KMS-11 (cell line): ENCODE results near the gene RASGRP2.

Experiments used
- H2AFZ ChIP-seq: fragments of 200-600 bp; sonication (generic); 2 replicates; pipeline ENCODE4 v1.6.1; 2016; ENCODE audit warnings: antibody characterized with exemption, mixed run types, low read depth
- H3K27ac ChIP-seq: fragments of 200-600 bp; sonication (generic); 2 replicates; pipeline ENCODE4 v1.6.1; 2016; ENCODE audit warnings: mild to moderate bottlenecking, mixed run types
- H3K27me3 ChIP-seq: fragments of 200-600 bp; sonication (generic); 2 replicates; pipeline ENCODE4 v1.6.1; 2017; ENCODE audit warnings: mild to moderate bottlenecking, low read depth, mixed run types, moderate library complexity; ENCODE audit not compliant: insufficient read depth
- H3K36me3 ChIP-seq: fragments of 200-600 bp; sonication (generic); 2 replicates; pipeline ENCODE4 v1.6.1; 2017; ENCODE audit warnings: mild to moderate bottlenecking, mixed run types; ENCODE audit not compliant: insufficient read depth
- H3K4me1 ChIP-seq: fragments of 200-600 bp; sonication (generic); 2 replicates; pipeline ENCODE4 v1.6.1; 2016; ENCODE audit warnings: mild to moderate bottlenecking, low read depth, mixed run types; ENCODE audit not compliant: poor library complexity, severe bottlenecking
- H3K4me2 ChIP-seq: fragments of 200-600 bp; sonication (generic); 2 replicates; pipeline ENCODE4 v1.7.0; 2016; ENCODE audit warnings: mild to moderate bottlenecking, mixed run types
- H3K4me3 ChIP-seq: fragments of 200-600 bp; sonication (generic); IDR thresholded peaks from 2 replicates; pipeline ENCODE4 v1.6.1; 2017; ENCODE audit warnings: low read depth, low read length, mixed read lengths; ENCODE audit not compliant: insufficient read depth
- H3K79me2 ChIP-seq: fragments of 200-600 bp; sonication (generic); 2 replicates; pipeline ENCODE4 v1.6.1; 2016; ENCODE audit warnings: low read depth, mixed run types; ENCODE audit not compliant: insufficient read depth
- H3K9ac ChIP-seq: fragments of 200-600 bp; sonication (generic); 2 replicates; pipeline ENCODE4 v1.6.1; 2016; ENCODE audit warnings: mild to moderate bottlenecking, mixed run types
- H4K20me1 ChIP-seq: fragments of 200-600 bp; sonication (generic); 2 replicates; pipeline ENCODE4 v1.6.1; 2016; ENCODE audit warnings: mild to moderate bottlenecking, mixed run types; ENCODE audit not compliant: insufficient read depth
- TF ChIP-seq, protein P1 (sequence below): fragments of 200-600 bp; sonication (generic); conservative IDR thresholded peaks from 2 replicates; pipeline ENCODE4 v1.6.1; 2017; ENCODE audit warnings: low read depth, mild to moderate bottlenecking, antibody characterized with exemption, low read length, moderate library complexity, mixed read lengths

The RASGRP2 gene

GRCh38 chr11:64755681-64756361, 11.9 kb upstream of the RASGRP2 start:
- no peak overlapping the region for H3K4me3 ChIP-seq
- H4K20me1 ChIP-seq, result no peaks in the 10 kb centered on the region
- no peaks in the 10 kb centered on the region for H3K79me2 ChIP-seq
- H3K4me1 ChIP-seq, result peaks cover 16% of the 10 kb centered on the region
- no peak overlapping the region for H3K4me2 ChIP-seq
- H2AFZ ChIP-seq, result no peak overlapping the region
- TF ChIP-seq, protein P1, sequence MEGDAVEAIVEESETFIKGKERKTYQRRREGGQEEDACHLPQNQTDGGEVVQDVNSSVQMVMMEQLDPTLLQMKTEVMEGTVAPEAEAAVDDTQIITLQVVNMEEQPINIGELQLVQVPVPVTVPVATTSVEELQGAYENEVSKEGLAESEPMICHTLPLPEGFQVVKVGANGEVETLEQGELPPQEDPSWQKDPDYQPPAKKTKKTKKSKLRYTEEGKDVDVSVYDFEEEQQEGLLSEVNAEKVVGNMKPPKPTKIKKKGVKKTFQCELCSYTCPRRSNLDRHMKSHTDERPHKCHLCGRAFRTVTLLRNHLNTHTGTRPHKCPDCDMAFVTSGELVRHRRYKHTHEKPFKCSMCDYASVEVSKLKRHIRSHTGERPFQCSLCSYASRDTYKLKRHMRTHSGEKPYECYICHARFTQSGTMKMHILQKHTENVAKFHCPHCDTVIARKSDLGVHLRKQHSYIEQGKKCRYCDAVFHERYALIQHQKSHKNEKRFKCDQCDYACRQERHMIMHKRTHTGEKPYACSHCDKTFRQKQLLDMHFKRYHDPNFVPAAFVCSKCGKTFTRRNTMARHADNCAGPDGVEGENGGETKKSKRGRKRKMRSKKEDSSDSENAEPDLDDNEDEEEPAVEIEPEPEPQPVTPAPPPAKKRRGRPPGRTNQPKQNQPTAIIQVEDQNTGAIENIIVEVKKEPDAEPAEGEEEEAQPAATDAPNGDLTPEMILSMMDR, result no peak
- no peaks in the 10 kb centered on the region for H3K27me3 ChIP-seq
- H3K27ac ChIP-seq, result no peak overlapping the region; the same call in 1 of the 2 replicates
- H3K36me3 ChIP-seq, result no peaks in the 10 kb centered on the region
- no peak overlapping the region for H3K9ac ChIP-seq

DNA sequence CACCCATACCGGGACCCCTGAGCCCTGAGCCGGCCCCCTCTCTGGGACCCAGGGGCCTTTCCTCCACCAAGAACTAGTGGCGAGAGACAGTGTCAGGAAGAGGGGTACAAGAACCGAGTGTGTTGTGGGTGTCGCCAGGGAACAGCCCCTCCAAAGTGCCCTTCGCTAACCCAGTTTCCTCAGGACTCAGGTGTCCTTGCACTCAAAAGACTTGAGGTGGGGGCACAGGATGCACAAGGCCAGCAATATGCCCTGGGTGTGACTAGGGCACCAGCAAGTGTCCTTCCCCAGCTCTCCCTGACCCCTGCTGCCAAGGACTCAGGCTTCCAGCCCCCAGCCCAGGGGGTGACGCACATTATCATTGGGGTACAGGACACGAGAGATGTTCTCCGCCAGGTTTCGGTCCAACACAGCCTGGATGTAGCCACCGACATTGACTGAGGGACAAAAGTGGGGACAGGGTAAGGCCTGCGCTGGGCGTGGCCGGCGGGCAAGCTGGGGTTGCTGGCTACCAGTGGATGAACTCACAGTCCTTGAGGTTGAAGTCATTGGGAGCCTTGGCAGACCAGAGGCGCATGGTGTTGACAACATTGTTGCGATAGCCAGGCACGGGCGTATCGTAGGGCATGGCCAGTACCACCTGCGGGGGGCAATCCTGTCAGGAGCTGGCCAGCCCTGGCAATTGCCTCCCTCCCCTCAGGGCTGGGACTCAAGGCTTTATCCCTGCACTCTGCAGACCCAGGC, 11.1 kb upstream of the RASGRP2 start:
- H3K4me3 ChIP-seq, result no peak overlapping the region
- H3K79me2 ChIP-seq, result no peaks in the 10 kb centered on the region
- no peak overlapping the region for H2AFZ ChIP-seq
- H3K4me2 ChIP-seq, result no peak overlapping the region
- TF ChIP-seq, protein P1, result no peak
- no peak overlapping the region for H3K27ac ChIP-seq
- H3K9ac ChIP-seq, result no peak overlapping the region
- no peaks in the 10 kb centered on the region for H3K36me3 ChIP-seq
- peaks cover 16% of the 10 kb centered on the region for H3K4me1 ChIP-seq
- no peaks in the 10 kb centered on the region for H4K20me1 ChIP-seq
- H3K27me3 ChIP-seq, result no peaks in the 10 kb centered on the region

DNA sequence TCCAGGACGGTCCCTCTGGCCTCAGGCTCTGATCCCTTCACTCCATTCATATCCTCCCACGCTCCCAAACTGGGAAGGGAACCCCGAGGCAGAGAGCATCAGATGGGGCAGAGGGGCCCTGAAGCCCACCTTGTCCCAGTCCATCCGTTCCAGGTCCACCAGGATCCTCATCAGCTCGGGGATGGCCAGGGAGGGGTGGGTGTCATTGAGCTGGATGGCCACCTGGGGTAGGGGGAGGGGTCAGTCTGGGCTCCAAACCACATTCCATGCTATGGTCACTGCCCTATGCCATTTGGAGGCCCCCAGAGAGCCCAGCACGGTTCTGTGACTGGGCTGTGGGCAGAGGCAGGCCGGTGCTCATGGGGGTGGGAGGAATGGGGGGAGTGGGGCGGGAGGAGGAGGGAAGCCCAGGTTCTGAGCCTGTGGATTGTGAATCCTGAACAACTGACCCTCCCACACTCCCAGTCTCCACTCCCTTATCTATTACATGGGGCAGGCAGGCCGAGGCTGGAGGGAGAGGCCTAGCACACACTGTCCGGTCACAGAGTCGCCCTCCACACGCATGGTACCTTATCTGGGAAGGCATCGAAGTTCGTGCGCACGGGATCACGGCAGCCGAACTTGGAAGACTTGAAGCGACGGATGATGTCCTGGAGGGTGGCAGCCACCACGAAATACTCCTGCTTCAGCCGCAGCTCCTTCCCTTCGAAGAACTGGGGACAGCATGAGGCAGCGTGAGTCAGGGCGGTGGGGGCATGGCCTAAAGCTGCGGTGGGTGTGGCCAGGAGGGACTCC, 10.4 kb upstream of the RASGRP2 start:
- no peak overlapping the region for H3K9ac ChIP-seq
- TF ChIP-seq, protein P1, result no peak
- H3K4me1 ChIP-seq, result peaks cover 16% of the 10 kb centered on the region
- H3K4me3 ChIP-seq, result no peak overlapping the region
- H3K36me3 ChIP-seq, result no peaks in the 10 kb centered on the region
- no peaks in the 10 kb centered on the region for H3K27me3 ChIP-seq
- no peaks in the 10 kb centered on the region for H4K20me1 ChIP-seq
- no peaks in the 10 kb centered on the region for H3K79me2 ChIP-seq
- no peak overlapping the region for H3K4me2 ChIP-seq
- H2AFZ ChIP-seq, result no peak overlapping the region
- H3K27ac ChIP-seq, result no peak overlapping the region

GRCh38 chr11:64753380-64754123, 9.6 kb upstream of the RASGRP2 start:
- Histone ChIP-seq H3K4me3 (no peak overlapping the region), H3K36me3 (no peaks in the 10 kb centered on the region), H3K27ac (no peak overlapping the region), H3K79me2 (no peaks in the 10 kb centered on the region), H3K4me2 (no peak overlapping the region), H3K9ac (no peak overlapping the region), H2AFZ (no peak overlapping the region), H3K27me3 (no peaks in the 10 kb centered on the region), H4K20me1 (no peaks in the 10 kb centered on the region), H3K4me1 (peaks cover 16% of the 10 kb centered on the region)
- TF ChIP-seq, protein P1, result no peak
